Ascending aorta (tissue), 2 donors: Measurements from ENCODE around the gene TMEM132E. TPM values are rescaled to one million over a fixed set of nuclear protein-coding genes. Genes with fewer than 3 reads are reported as not detected.

Experiments
- DNase-seq, 2 donors: peaks; one replicate each; pipeline ENCODE4 v3.0.0-alpha.2; 2019; ENCODE audit warnings: low spot score in 2 of 2
- H3K27ac ChIP-seq, 2 donors: fragments of 200-600 bp; sonication (generic); one replicate each; pipeline ENCODE4 v1.5.1; 2016 to 2017; ENCODE audit warnings: mild to moderate bottlenecking in 1 of 2
- H3K27me3 ChIP-seq: fragments of 200-600 bp; sonication (generic); one replicate; pipeline ENCODE4 v1.5.1; 2017
- H3K36me3 ChIP-seq, 2 donors: fragments of 200-600 bp; sonication (generic); one replicate each; pipeline ENCODE4 v1.5.1; 2016
- H3K4me1 ChIP-seq, 2 donors: fragments of 200-600 bp; sonication (generic); one replicate each; pipeline ENCODE4 v1.5.1; 2016 to 2017; ENCODE audit warnings: mild to moderate bottlenecking in 1 of 2
- H3K4me3 ChIP-seq, 2 donors: fragments of 200-600 bp; sonication (generic); one replicate each; pipeline ENCODE4 v1.5.1; 2016 to 2017; ENCODE audit warnings: mild to moderate bottlenecking in 1 of 2
- H3K9me3 ChIP-seq, 2 donors: fragments of 200-600 bp; sonication (generic); one replicate each; pipeline ENCODE4 v1.5.1; 2016
- CTCF ChIP-seq, 3 experiments: fragments of 200-600 bp in 2 of 3; fragments of 450-650 bp in 1 of 3; sonication (generic) in 2 of 3; IDR thresholded peaks; one replicate each; pipeline ENCODE4 v1.5.1; 2016 to 2019; ENCODE audit warnings: antibody characterized with exemption in 3 of 3, mild to moderate bottlenecking in 1 of 3, moderate library complexity in 1 of 3
- intact Hi-C: fragments of 100-400 bp; cut with DNase I; formaldehyde crosslinking; loops from one replicate; pipeline ENCODE4 v1.15.1; 2023
- total RNA-seq: library from RNA; depleted of rRNA; stranded (reverse); fragments of >200 nt; gene quantifications from one replicate; pipeline ENCODE4 v1.1.0, GENCODE V29; 2016

TMEM132E gene
- total RNA-seq, 1 donor from 2014 or later = not detected

GRCh38 chr17:34584805-34585416, 5.5 kb downstream of the TMEM132E start:
- intact Hi-C loops = no loop called here
- TF ChIP-seq CTCF (IDR thresholded peaks at IDR 0.05) = peak in 1 of 3 experiments; percentile 4
- no peak overlapping the region for H3K27ac ChIP-seq
- H3K4me1 ChIP-seq = peaks cover 17 to 20% of the 10 kb centered on the region in 2 donors
- no peaks in the 10 kb centered on the region for H3K36me3 ChIP-seq
- H3K4me3 ChIP-seq = no peak overlapping the region
- no peak for DNase-seq
- H3K27me3 ChIP-seq = peaks cover 10% of the 10 kb centered on the region
- no peaks in the 10 kb centered on the region for H3K9me3 ChIP-seq

GRCh38 chr17:34586346-34586846, 7.0 kb downstream of the TMEM132E start:
- Histone ChIP-seq H3K9me3 (no peaks in the 10 kb centered on the region), H3K4me1 (peaks cover 2 to 6% of the 10 kb centered on the region in 2 donors), H3K36me3 (no peaks in the 10 kb centered on the region), H3K4me3 (no peak overlapping the region), H3K27me3 (peaks cover 2% of the 10 kb centered on the region), H3K27ac (no peak overlapping the region)
- TF ChIP-seq CTCF (IDR thresholded peaks at IDR 0.05) = no peak
- no peak for DNase-seq
- intact Hi-C loops = no loop called here

- Histone ChIP-seq H3K4me3 (no peak overlapping the region), H3K9me3 (no peaks in the 10 kb centered on the region), H3K4me1 (no peaks in the 10 kb centered on the region), H3K27ac (no peak overlapping the region), H3K27me3 (no peaks in the 10 kb centered on the region), H3K36me3 (no peaks in the 10 kb centered on the region)
- intact Hi-C loops = no loop called here
- TF ChIP-seq CTCF (IDR thresholded peaks at IDR 0.05) = no peak
- DNase-seq = no peak
Observed at GRCh38 chr17:34588266-34588665, 8.9 kb downstream of the TMEM132E start.

- Histone ChIP-seq H3K36me3 (no peaks in the 10 kb centered on the region), H3K9me3 (no peaks in the 10 kb centered on the region), H3K27ac (no peak overlapping the region), H3K27me3 (no peaks in the 10 kb centered on the region), H3K4me3 (no peak overlapping the region), H3K4me1 (no peaks in the 10 kb centered on the region)
- no peak for DNase-seq
- intact Hi-C loops = no loop called here
- TF ChIP-seq CTCF (IDR thresholded peaks at IDR 0.05) = no peak
Observed at GRCh38 chr17:34589120-34589965, 10.0 kb downstream of the TMEM132E start.

- Histone ChIP-seq H3K27me3 (no peaks in the 10 kb centered on the region), H3K4me3 (no peak overlapping the region), H3K27ac (no peak overlapping the region), H3K36me3 (no peaks in the 10 kb centered on the region), H3K4me1 (no peaks in the 10 kb centered on the region), H3K9me3 (no peaks in the 10 kb centered on the region)
- TF ChIP-seq CTCF (IDR thresholded peaks at IDR 0.05) = no peak
- DNase-seq = no peak
- intact Hi-C loops = no loop called here
Observed at GRCh38 chr17:34592002-34592401, 12.6 kb downstream of the TMEM132E start.
